Thymus (tissue), 11 donors: ENCODE results near the gene TNIP2. TPM values are rescaled to one million over a fixed set of nuclear protein-coding genes. Genes with fewer than 3 reads are reported as not detected.

Experiments
- DNase-seq, 9 donors: peaks; one replicate each; pipeline ENCODE4 v3.0.0-alpha.2; 2013; ENCODE audit warnings: low spot score in 9 of 9, low read depth in 6 of 9, missing footprints in 1 of 9
- H3K27ac ChIP-seq, 2 donors: one replicate each; pipeline ENCODE4 v1.5.1; 2013; ENCODE audit warnings: control low read depth in 1 of 2, low read depth in 1 of 2, low read length in 1 of 2, mild to moderate bottlenecking in 1 of 2, moderate library complexity in 1 of 2
- H3K27me3 ChIP-seq, 2 donors: one replicate each; pipeline ENCODE4 v1.5.1; 2013; ENCODE audit warnings: low read length in 1 of 2; ENCODE audit not compliant: control insufficient read depth in 2 of 2, insufficient read depth in 1 of 2
- H3K36me3 ChIP-seq, 2 donors: one replicate each; pipeline ENCODE4 v1.5.1; 2013; ENCODE audit warnings: low read length in 1 of 2, mild to moderate bottlenecking in 1 of 2, moderate library complexity in 1 of 2; ENCODE audit not compliant: control insufficient read depth in 2 of 2, insufficient read depth in 2 of 2
- H3K4me1 ChIP-seq, 2 donors: one replicate each; pipeline ENCODE4 v1.5.1; 2013; ENCODE audit warnings: low read length in 2 of 2; ENCODE audit not compliant: control insufficient read depth in 2 of 2, insufficient read depth in 2 of 2
- H3K4me3 ChIP-seq, 2 donors: one replicate each; pipeline ENCODE4 v1.5.1; 2013; ENCODE audit warnings: low read length in 2 of 2, control low read depth in 1 of 2, mild to moderate bottlenecking in 1 of 2
- H3K9me3 ChIP-seq, 2 donors: one replicate each; pipeline ENCODE4 v1.5.1; 2013; ENCODE audit warnings: low read length in 1 of 2, mild to moderate bottlenecking in 1 of 2; ENCODE audit not compliant: control insufficient read depth in 2 of 2, insufficient read depth in 1 of 2
- WGBS: extraction: QIAGEN DNeasy Blood & Tissue Kit; methylation state at CpG from one replicate; pipeline ENCODE4 v1.1.7; 2013; 5-methylcytosine and 5-hydroxymethylcytosine counted together
- polyA plus RNA-seq: library from polyadenylated mRNA; stranded (reverse); fragments of 200-250 nt; gene quantifications from one replicate; pipeline ENCODE4 v1.2.3, GENCODE V29; 2013
- total RNA-seq: library from RNA; stranded (reverse); fragments of 120-200 nt; gene quantifications from one replicate; pipeline ENCODE4 v1.2.4, GENCODE V29; 2013
- donor health status: healthy.

Gene TNIP2
- total and polyA plus RNA-seq, 2 donors, result 19.7 to 41.8 TPM

GRCh38 chr4:2698951-2699505 lies 57.1 kb downstream of the TNIP2 start:
- Histone ChIP-seq H3K27ac (no peak overlapping the region), H3K9me3 (no peaks in the 10 kb centered on the region), H3K4me1 (no peaks in the 10 kb centered on the region), H3K4me3 (no peak overlapping the region), H3K27me3 (no peaks in the 10 kb centered on the region), H3K36me3 (peaks cover 77 to 89% of the 10 kb centered on the region in 2 donors)
- WGBS, result 98% methylated on average over 12 of the region's 12 CpGs
- DNase-seq, result no peak

- Histone ChIP-seq H3K4me1 (no peaks in the 10 kb centered on the region), H3K27ac (no peak overlapping the region), H3K36me3 (peaks cover 80 to 89% of the 10 kb centered on the region in 2 donors), H3K9me3 (no peaks in the 10 kb centered on the region), H3K27me3 (no peaks in the 10 kb centered on the region), H3K4me3 (no peak overlapping the region)
- DNase-seq, result no peak
- 98% methylated on average over 1 of the region's 1 CpG for WGBS
These were observed 57.6 kb downstream of the TNIP2 start for GRCh38 chr4:2698504-2698903.

- Histone ChIP-seq H3K27ac (no peak overlapping the region), H3K27me3 (no peaks in the 10 kb centered on the region), H3K4me1 (no peaks in the 10 kb centered on the region), H3K4me3 (no peak overlapping the region), H3K9me3 (no peaks in the 10 kb centered on the region), H3K36me3 (peaks cover 82 to 89% of the 10 kb centered on the region in 2 donors)
- DNase-seq, result no peak
- 97% methylated on average over 8 of the region's 8 CpGs for WGBS
These were observed 58.1 kb downstream of the TNIP2 start for GRCh38 chr4:2697995-2698414.

GRCh38 chr4:2696423-2696822 lies 59.7 kb downstream of the TNIP2 start:
- H3K4me1 ChIP-seq, result no peaks in the 10 kb centered on the region
- WGBS, result 92% methylated on average over 14 of the region's 14 CpGs
- no peak for DNase-seq
- H3K27ac ChIP-seq, result no peak overlapping the region
- no peak overlapping the region for H3K4me3 ChIP-seq
- H3K36me3 ChIP-seq, result peaks cover 80 to 93% of the 10 kb centered on the region in 2 donors
- H3K9me3 ChIP-seq, result no peaks in the 10 kb centered on the region
- H3K27me3 ChIP-seq, result no peaks in the 10 kb centered on the region

GRCh38 chr4:2695346-2696060 lies 60.6 kb downstream of the TNIP2 start:
- 97% methylated on average over 5 of the region's 5 CpGs for WGBS
- Histone ChIP-seq H3K36me3 (peaks cover 82 to 96% of the 10 kb centered on the region in 2 donors), H3K4me1 (no peaks in the 10 kb centered on the region), H3K27ac (no peak overlapping the region), H3K9me3 (no peaks in the 10 kb centered on the region), H3K4me3 (no peak overlapping the region), H3K27me3 (no peaks in the 10 kb centered on the region)
- DNase-seq, result no peak

- Histone ChIP-seq H3K27me3 (no peaks in the 10 kb centered on the region), H3K9me3 (no peaks in the 10 kb centered on the region), H3K27ac (no peak overlapping the region), H3K4me3 (no peak overlapping the region), H3K36me3 (peaks cover 80 to 96% of the 10 kb centered on the region in 2 donors), H3K4me1 (no peaks in the 10 kb centered on the region)
- 97% methylated on average over 16 of the region's 16 CpGs for WGBS
- DNase-seq, result no peak
These were observed 61.4 kb downstream of the TNIP2 start for GRCh38 chr4:2694691-2695090.

GRCh38 chr4:2691952-2692435 lies 64.1 kb downstream of the TNIP2 start:
- Histone ChIP-seq H3K27ac (no peak overlapping the region), H3K36me3 (peaks cover 80 to 89% of the 10 kb centered on the region in 2 donors), H3K9me3 (no peaks in the 10 kb centered on the region), H3K4me3 (no peak overlapping the region), H3K4me1 (no peaks in the 10 kb centered on the region), H3K27me3 (no peaks in the 10 kb centered on the region)
- no peak for DNase-seq
- WGBS, result 96% methylated on average over 7 of the region's 7 CpGs

Other genes starting within 250 kb of the TNIP2 start
- 9.0 TPM for gene FAM193A, start 219.7 kb downstream of the TNIP2 start, total RNA-seq
- gene FAM193A, start 219.7 kb downstream of the TNIP2 start, polyA plus RNA-seq, result 13.8 TPM
- 10.6 TPM for gene SH3BP2, start 36.7 kb upstream of the TNIP2 start, total RNA-seq
- gene SH3BP2, start 36.7 kb upstream of the TNIP2 start, polyA plus RNA-seq, result 43.9 TPM
- 103 TPM for gene ADD1, start 87.5 kb upstream of the TNIP2 start, total RNA-seq
- 247 TPM for gene ADD1, start 87.5 kb upstream of the TNIP2 start, polyA plus RNA-seq
- gene NOP14, start 207.1 kb upstream of the TNIP2 start, total RNA-seq, result 18.5 TPM
- 18.1 TPM for gene NOP14, start 207.1 kb upstream of the TNIP2 start, polyA plus RNA-seq
- gene GRK4, start 207.2 kb upstream of the TNIP2 start, total RNA-seq, result 2.3 TPM
- gene GRK4, start 207.2 kb upstream of the TNIP2 start, polyA plus RNA-seq, result 5.6 TPM